GM18520 (cell line): Measurements from ENCODE around the gene RASGRP1.

Experiments used
- ATAC-seq: cut with Tn5 transposase; IDR thresholded peaks from one replicate; pipeline ENCODE4 v1.9.1; 2021; ENCODE audit not compliant: unreplicated experiment

RASGRP1 gene

DNA sequence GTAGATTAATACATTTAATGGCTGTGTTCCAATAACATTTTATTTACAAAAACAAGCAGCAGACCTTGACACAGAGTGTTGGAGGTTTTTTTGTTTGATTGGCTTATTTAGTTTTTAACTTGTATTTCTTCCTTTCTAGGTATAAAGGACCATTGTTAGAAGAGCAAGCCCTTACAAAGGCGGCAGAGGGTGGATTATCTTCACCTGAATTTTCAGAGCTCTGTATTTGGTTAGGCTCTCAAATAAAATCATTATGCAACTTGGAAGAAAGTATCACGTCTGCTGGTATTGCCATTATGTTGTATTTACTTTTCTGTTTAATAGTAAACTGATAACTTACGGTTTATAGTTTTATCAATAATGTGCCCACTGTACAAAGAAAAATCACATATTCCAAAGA lies 100.7 kb downstream of the RASGRP1 start:
- ATAC-seq = no peak

DNA sequence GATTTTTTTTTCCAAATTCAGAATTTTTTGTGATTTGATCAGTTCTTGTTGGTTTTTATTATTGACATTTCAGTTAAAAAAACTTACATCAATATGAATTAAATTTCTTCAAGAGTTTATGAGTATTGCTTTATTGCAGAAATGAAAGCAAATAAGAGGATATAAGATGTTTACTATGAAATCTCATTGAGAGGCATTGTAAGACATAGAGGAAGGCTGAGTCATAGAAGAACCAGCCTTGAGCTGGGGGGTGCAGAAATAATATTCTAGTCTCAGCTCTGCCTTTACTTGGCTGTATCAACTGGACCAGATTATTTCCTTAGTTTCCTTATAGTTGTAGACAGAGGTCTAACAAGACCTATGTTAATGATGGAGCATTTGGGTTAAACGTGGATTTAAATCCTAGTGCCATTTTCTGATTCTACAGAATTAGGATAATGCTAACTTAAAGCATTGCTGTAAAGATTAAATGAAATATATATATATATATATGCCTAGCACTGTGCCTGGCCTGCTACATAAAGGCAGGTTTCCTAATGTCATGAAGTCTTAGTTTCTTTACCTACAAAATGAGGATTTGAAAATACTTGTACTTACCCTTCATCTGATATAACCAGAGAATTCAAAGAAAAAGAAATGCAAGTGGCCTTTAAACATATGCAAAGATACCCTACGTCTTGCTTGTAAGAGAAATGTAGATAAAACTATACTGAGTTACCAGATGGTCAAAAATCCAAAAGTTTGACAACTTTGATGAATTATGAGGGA lies 103.4 kb downstream of the RASGRP1 start:
- ATAC-seq = peak; percentile 77

DNA sequence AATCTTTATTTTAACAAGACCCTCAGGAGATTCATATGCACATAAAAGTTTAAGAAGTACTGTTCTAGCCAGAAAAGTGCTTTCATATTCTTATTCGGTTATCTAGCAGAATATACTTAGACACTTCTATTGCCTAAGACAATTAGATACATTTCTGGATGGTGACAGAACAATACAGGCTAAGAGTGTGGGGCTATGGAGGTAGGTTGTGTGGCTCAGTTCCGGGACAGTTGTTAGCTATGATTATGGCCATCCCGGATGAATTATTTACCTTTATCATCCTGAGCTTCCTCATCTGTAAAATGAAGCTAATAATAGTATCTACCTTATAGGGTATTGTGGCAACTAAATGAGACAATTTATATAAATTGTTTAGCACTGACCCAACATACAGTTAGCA lies 104.1 kb downstream of the RASGRP1 start:
- no peak for ATAC-seq

DNA sequence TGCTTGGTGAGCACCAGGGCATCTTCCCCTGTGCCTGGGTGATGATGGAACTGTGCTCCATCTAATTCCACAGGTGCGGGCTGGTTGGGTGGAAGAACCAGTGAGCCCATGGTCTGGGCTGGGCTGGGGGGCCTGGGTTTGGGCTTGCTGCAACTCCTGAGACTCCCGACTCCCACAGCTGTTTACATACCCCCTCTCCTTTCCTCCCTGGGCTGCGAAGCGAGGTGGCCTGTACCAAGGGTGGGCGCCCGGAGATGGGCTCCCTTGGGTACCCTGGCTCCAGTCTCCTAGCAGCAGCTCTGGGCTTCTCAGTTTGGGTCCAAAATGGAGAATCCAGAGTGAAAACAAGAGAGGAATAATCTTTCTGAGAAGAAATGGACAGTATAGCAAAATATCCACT lies 105.1 kb downstream of the RASGRP1 start:
- no peak for ATAC-seq

DNA sequence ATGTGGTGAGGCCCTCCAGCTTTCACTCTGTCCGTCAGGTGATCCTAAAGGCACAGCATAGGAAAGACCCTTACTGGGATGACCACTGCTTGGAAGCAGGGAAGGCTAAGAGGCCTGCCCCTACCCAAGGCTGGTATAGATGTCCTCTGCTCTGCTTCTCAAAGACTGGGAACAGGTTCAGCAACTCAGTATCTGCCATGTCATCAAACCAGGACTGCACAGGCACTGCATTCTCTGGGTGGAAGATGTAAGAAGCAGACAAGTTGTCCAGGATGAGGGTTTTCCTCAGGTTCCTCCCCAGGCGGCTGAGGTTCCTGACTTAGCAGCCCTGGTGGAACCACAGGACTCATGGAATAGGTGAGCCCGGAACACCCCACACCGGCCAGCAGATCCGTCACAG lies 106.0 kb downstream of the RASGRP1 start:
- no peak for ATAC-seq

DNA sequence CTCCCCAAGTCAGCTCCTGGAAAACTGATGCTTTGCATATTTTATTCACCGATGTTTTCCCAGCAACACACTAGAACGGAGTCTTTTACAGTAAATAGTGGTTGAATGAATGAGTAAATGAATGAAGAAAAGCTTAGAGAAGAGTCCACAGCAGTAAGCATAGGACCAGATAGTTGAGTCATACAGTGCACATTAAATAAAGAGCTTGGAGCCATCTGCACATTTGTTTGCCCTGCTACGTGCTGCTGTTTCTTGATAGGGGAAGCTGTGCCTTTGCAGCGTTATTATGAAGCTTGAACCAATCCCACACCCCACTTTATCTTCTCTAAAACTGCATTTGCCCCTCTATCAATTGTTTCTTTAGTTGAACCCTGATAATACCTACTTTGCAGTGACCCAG lies 109.5 kb downstream of the RASGRP1 start:
- ATAC-seq = no peak

DNA sequence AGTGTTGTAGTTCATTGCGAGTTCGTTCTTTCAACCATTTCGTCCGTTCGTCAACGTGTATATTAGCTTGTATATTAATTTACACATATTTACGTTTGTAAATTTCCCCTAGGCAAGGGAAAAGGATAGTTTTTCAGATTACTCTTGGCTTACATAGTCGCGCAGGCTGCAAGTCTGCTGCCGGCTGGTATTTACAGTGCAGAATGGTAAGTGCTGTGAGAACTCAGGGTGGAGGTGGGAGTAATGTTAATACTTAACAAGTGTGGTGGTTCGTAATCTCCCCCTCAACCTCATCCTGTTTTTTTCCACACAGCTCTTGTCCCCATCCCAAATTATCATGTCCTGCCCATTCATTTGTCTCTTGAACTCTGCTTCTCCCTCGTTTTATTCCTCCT lies 109.9 kb downstream of the RASGRP1 start:
- ATAC-seq = no peak

DNA sequence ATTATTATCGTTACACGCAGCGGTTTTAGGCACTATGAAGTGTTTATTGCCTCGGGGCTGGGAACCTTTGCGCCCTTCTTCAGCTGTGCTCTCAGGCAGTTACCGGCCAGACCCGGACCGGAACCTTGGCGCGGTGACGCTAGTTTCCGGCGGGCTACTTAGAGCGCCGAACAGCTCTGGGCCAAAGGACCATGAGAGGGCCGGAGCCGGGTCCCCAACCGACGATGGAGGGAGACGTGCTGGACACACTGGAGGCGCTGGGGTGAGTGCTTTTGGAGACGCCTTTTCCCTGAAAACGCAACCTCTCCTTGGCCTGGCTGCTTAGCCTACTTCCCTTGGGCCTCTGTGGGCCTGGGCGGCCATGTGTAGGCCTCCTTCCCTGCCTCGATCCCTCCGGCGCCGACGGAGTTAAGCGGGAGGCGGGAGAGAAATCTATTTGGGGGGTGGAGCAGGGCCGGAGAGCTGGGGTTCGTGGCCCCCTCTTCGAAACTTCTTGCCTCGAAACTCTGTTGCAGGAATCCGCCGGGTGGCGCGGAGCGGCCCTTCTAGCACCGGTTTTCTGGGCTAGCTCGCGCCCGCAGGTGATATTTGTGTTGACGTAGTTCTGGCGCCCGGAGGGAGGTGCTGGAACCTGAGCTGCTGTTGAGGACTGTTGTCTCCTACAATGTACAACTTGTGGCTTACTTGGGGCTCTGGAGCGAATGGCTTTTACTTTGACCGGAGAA lies 110.5 kb downstream of the RASGRP1 start, which contains the start of gene FAM98B:
Gene FAM98B, plus strand, starts transcription at position 157 of the 725 bp plus-strand sequence. Its CDS starts 35 bp downstream, at position 192.
- peak; percentile 70 for ATAC-seq

DNA sequence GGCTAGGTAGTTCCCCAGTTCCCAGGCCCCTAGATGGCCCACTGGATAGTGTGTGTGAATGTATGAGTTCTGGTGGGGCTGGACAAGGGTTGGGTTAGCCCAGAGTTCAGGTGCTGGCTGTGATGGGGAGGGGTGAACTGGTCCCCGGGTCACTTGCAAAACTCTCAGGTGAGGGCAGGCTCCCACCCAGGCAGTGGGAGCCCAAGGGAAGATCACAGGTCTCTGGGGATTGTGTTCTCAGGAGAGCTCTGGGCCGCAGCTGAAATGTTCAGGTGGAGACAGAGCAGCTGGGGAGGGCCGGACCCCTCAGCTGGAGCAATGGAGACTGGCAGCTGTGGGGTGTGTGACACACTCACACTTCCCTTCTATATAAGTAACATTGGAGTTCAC lies 123.5 kb downstream of the RASGRP1 start:
- no peak for ATAC-seq

DNA sequence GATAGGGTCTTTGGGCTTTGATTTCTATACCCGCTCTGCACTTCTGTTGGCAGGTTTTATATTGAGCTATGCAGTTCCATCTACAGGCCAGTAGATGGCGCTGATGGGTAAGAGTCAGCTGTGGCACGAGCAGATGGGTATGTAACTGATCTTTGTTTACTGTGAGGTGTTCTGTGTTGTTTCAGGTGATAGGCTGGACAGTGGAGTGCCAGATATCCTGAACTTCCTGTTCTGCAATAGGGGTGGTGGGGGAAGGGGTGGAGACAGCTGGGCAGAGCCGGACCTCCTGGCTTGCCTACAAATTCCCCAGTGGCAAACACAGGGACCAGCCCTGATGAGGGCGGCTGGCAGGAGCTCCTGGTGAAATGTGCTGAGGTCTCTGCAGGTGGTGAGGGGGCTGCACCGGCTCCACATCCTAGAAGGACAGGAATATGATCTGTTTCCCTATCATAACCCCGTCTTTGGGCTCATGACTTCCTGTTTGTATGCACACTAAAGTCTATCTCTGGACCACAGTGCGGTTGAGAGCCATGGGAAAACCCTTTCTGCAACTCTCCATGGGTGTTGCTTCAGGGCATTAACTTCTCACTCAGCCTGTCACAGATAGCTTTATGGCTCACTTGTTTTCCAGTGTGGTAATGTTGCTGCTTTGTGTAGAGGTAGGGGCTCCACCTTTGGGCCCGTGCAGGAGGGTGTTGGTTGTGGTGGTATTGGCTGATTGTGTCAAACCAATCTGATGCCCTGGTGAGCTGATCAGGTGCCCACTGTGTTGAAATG lies 124.1 kb downstream of the RASGRP1 start:
- peak; percentile 70 for ATAC-seq
